GM12875 (cell line): ENCODE results near the gene TMTC2.

ENCODE experiments used
- H3K4me3 ChIP-seq: one replicate; pipeline ENCODE4 v1.5.1; 2011; ENCODE audit warnings: low read depth, low read length, control low read depth
- CTCF ChIP-seq: IDR thresholded peaks from 2 replicates; pipeline ENCODE4 v1.5.1; 2011; ENCODE audit warnings: low read depth, mild to moderate bottlenecking, control low read depth, inconsistent platforms, low read length, moderate library complexity, borderline replicate concordance; ENCODE audit not compliant: insufficient read depth

Gene TMTC2

DNA sequence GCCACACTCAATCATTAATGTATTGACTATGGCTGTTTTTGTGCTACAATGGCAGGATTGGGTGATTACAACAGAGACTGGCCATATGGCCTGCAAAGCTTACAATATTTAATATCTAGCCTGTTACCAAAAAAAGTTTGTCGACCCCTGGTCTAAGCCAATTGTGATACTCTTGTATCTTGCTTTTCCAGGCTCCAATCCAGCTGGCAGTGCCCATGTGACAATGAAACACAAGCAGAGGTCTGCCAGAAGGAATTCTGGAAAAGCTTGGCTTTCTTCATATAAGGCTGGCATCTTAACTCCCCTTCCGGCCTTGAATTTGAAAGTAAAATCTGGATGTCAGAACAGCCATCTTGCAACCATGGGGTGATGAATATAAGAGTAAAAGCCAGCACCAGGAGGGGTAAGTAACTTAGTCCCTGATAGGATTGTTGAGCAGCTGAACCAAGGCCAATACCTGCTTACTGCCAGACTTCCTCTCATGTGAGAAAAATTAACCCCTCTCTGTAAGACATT, 458.7 kb downstream of the TMTC2 start:
- H3K4me3 ChIP-seq = no peak overlapping the region
- TF ChIP-seq CTCF = no peak

- H3K4me3 ChIP-seq = no peak overlapping the region
- no peak for TF ChIP-seq CTCF
These were observed 460.6 kb downstream of the TMTC2 start for GRCh38 chr12:83147341-83147740.

- H3K4me3 ChIP-seq = no peak overlapping the region
- no peak for TF ChIP-seq CTCF
These were observed 463.3 kb downstream of the TMTC2 start for GRCh38 chr12:83149987-83150386.

GRCh38 chr12:83150465-83151189, 463.9 kb downstream of the TMTC2 start:
- no peak overlapping the region for H3K4me3 ChIP-seq

GRCh38 chr12:83153177-83153576, 466.5 kb downstream of the TMTC2 start:
- no peak overlapping the region for H3K4me3 ChIP-seq
- TF ChIP-seq CTCF = no peak

More at GRCh38 chr12:83150465-83151189, 463.9 kb downstream of the TMTC2 start:
- TF ChIP-seq CTCF = no peak

DNA sequence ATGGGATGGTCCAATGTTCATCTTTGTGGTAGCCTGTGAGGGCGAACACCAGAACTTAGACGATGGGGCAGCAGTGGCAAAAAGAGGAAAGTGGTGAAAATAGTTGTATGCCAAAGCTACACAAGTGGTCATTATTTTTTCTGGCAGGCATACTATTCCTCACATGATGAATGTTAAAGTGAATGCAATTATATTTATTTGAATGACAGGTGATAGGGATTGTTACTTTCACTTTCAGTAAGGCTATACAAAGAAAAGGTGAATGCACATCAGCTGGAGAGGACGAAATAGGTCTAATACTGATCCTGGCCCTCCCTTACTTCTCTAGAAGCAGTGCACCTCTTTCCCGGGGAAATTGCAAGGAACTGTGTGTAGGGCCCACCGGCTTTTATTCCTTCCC, 470.1 kb downstream of the TMTC2 start:
- no peak for TF ChIP-seq CTCF
- H3K4me3 ChIP-seq = no peak overlapping the region

- no peak overlapping the region for H3K4me3 ChIP-seq
- TF ChIP-seq CTCF = no peak
These were observed 470.9 kb downstream of the TMTC2 start for GRCh38 chr12:83157604-83158003.
